ENCODE measurements around the gene KRT81. TPM values are rescaled to one million over a fixed set of nuclear protein-coding genes. Genes with fewer than 3 reads are reported as not detected.

KRT81 gene
- total RNA-seq, 1 experiment from 2014 or later = 0.70 TPM

DNA sequence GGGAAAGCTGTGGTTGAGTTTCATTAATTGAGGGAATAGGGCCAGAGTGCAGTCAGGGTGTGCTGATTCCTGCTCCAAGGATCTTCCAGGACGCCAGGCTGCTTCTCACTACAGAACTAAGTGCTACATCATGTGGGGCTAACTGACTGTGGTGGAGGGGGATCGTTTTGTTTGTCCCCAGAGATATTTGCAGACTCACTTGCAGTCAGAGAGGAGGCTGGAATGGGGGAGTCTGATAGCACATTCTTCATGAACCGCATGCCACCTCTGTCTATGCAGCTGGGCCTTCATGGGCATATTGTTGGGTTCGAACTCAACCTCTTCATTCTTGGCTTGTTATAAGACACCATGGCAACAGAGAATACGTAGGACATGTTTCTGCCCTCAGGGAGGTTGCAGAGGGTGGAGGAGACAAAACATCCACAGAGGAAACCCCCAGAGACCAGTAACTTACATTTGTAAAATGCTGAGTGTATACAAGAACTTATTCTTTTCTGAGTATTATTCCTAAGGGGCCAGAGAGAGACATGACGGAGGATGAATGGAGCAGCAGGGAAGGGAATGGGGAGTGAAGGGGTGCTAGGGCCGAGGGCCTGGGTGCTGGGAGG, 45.3 kb downstream of the KRT81 start:
- Mint-ChIP-seq H3K4me1 (peaks cover 40% of the 10 kb centered on the region), H3K9me3 (no peaks in the 10 kb centered on the region), H3K4me3 (no peak overlapping the region), H3K27ac (no peak overlapping the region), H3K36me3 (no peaks in the 10 kb centered on the region), H3K27me3 (ENCODE audit: low read depth) (peaks cover 28% of the 10 kb centered on the region)
- TF ChIP-seq, protein P1, sequence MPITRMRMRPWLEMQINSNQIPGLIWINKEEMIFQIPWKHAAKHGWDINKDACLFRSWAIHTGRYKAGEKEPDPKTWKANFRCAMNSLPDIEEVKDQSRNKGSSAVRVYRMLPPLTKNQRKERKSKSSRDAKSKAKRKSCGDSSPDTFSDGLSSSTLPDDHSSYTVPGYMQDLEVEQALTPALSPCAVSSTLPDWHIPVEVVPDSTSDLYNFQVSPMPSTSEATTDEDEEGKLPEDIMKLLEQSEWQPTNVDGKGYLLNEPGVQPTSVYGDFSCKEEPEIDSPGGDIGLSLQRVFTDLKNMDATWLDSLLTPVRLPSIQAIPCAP (CRISPR knock-in tag; IDR thresholded peaks at IDR 0.05) = no peak
- TF ChIP-seq CREB1 (CRISPR knock-in tag; IDR thresholded peaks at IDR 0.05) (no peak), ZNF532 (CRISPR knock-in tag; IDR thresholded peaks at IDR 0.05; ENCODE audit: borderline replicate concordance) (no peak), ERG (CRISPR knock-in tag; IDR thresholded peaks at IDR 0.05) (no peak), ZNF671 (CRISPR knock-in tag; IDR thresholded peaks at IDR 0.05) (no peak), ATF6 (CRISPR knock-in tag; IDR thresholded peaks at IDR 0.05) (no peak), MYBL2 (CRISPR knock-in tag; IDR thresholded peaks at IDR 0.05) (no peak), TCF7 (CRISPR knock-in tag; IDR thresholded peaks at IDR 0.05; ENCODE audit: low read depth) (no peak), ZBTB21 (CRISPR knock-in tag; IDR thresholded peaks at IDR 0.05; ENCODE audit: borderline replicate concordance) (no peak), ZSCAN18 (CRISPR knock-in tag; IDR thresholded peaks at IDR 0.05) (no peak), ESRRA (CRISPR knock-in tag; IDR thresholded peaks at IDR 0.05; ENCODE audit: borderline replicate concordance) (no peak), FOXK1 (CRISPR knock-in tag; IDR thresholded peaks at IDR 0.05) (no peak), ETV6 (CRISPR knock-in tag; IDR thresholded peaks at IDR 0.05) (no peak), STAT6 (CRISPR knock-in tag; conservative IDR thresholded peaks at IDR 0.05; ENCODE audit: low read depth) (no peak), ATF1 (CRISPR knock-in tag; IDR thresholded peaks at IDR 0.05) (no peak), PREB (CRISPR knock-in tag; IDR thresholded peaks at IDR 0.05; ENCODE audit: borderline replicate concordance) (no peak), GRHL2 (CRISPR knock-in tag; IDR thresholded peaks at IDR 0.05; ENCODE audit: insufficient replicate concordance, severe bottlenecking) (no peak)
- TF ChIP-seq, protein P2, sequence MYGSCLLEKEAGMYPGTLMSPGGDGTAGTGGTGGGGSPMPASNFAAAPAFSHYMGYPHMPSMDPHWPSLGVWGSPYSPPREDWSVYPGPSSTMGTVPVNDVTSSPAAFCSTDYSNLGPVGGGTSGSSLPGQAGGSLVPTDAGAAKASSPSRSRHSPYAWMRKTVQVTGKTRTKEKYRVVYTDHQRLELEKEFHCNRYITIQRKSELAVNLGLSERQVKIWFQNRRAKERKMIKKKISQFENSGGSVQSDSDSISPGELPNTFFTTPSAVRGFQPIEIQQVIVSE (CRISPR knock-in tag; IDR thresholded peaks at IDR 0.05; ENCODE audit: borderline replicate concordance) = no peak
- TF ChIP-seq, protein P3, sequence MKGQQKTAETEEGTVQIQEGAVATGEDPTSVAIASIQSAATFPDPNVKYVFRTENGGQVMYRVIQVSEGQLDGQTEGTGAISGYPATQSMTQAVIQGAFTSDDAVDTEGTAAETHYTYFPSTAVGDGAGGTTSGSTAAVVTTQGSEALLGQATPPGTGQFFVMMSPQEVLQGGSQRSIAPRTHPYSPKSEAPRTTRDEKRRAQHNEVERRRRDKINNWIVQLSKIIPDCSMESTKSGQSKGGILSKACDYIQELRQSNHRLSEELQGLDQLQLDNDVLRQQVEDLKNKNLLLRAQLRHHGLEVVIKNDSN (CRISPR knock-in tag; IDR thresholded peaks at IDR 0.05) = no peak
- TF ChIP-seq, protein P4, sequence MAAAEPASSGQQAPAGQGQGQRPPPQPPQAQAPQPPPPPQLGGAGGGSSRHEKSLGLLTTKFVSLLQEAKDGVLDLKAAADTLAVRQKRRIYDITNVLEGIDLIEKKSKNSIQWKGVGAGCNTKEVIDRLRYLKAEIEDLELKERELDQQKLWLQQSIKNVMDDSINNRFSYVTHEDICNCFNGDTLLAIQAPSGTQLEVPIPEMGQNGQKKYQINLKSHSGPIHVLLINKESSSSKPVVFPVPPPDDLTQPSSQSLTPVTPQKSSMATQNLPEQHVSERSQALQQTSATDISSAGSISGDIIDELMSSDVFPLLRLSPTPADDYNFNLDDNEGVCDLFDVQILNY (CRISPR knock-in tag; IDR thresholded peaks at IDR 0.05) = no peak
- CTCF ChIA-PET = interaction anchor here (0.5 to 4.9 kb wide), 13 partner anchors 12 to 633 kb away, joined by 3 to 33 read pairs (median 4); partner anchors contain the start of gene KRT7
- POLR2A ChIA-PET = interaction anchor here (0.6 to 1.0 kb wide), 2 partner anchors 32 to 34 kb away, joined by 3 to 5 read pairs; no protein-coding TSS in a partner anchor
- ATAC-seq (no peak), DNase-seq (ENCODE audit: low spot score) (no peak)

Data from WTC11 (cell line).